Loucy (cell line): ENCODE measurements around the gene RARRES2.

Experiments
- EZH2phosphoT487 ChIP-seq: fragments of 200-600 bp; IDR thresholded peaks from 2 replicates; pipeline ENCODE4 v1.6.1; 2018; ENCODE audit warnings: antibody characterized with exemption, mild to moderate bottlenecking, moderate library complexity, borderline replicate concordance
- TF ChIP-seq, protein P1 (sequence below): fragments of 200-600 bp; sonication (generic); conservative IDR thresholded peaks from 2 replicates; pipeline ENCODE4 v1.5.1; 2014; ENCODE audit warnings: mild to moderate bottlenecking, antibody characterized with exemption, low read length

- TF ChIP-seq, protein P1, sequence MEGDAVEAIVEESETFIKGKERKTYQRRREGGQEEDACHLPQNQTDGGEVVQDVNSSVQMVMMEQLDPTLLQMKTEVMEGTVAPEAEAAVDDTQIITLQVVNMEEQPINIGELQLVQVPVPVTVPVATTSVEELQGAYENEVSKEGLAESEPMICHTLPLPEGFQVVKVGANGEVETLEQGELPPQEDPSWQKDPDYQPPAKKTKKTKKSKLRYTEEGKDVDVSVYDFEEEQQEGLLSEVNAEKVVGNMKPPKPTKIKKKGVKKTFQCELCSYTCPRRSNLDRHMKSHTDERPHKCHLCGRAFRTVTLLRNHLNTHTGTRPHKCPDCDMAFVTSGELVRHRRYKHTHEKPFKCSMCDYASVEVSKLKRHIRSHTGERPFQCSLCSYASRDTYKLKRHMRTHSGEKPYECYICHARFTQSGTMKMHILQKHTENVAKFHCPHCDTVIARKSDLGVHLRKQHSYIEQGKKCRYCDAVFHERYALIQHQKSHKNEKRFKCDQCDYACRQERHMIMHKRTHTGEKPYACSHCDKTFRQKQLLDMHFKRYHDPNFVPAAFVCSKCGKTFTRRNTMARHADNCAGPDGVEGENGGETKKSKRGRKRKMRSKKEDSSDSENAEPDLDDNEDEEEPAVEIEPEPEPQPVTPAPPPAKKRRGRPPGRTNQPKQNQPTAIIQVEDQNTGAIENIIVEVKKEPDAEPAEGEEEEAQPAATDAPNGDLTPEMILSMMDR = no peak
- no peak for TF ChIP-seq EZH2phosphoT487
Measured at GRCh38 chr7:150338166-150338829, 3.1 kb downstream of the RARRES2 start.
